ENCODE results near the gene ADRA2C. TPM values are rescaled to one million over a fixed set of nuclear protein-coding genes. Genes with fewer than 3 reads are reported as not detected.

Gene ADRA2C
- total and polyA plus RNA-seq, 2 experiments from 2014 or later, result 3.0 to 16.6 TPM

GRCh38 chr4:3775005-3775404, 8.8 kb downstream of the ADRA2C start:
- Histone ChIP-seq H3K79me2 (replicated peaks; ENCODE audit: insufficient read depth) (no peaks in the 10 kb centered on the region), H3K4me2 (no peak overlapping the region), H3K27me3 (ENCODE audit: insufficient read depth) (no peaks in the 10 kb centered on the region), H3K27ac (ENCODE audit: low read depth) (no peak overlapping the region), H2AFZ (no peak overlapping the region), H4K20me1 (replicated peaks; ENCODE audit: insufficient read depth) (no peaks in the 10 kb centered on the region), H3K4me3 (no peak overlapping the region), H3F3A (replicated peaks; ENCODE audit: low read depth) (0 out of 2 replicates have a peak, but pooled peaks cover 4% of the 10 kb centered on the region), H3K36me3 (ENCODE audit: insufficient read depth) (no peaks in the 10 kb centered on the region), H3K4me1 (ENCODE audit: insufficient read depth) (peaks cover 3% of the 10 kb centered on the region; the same call in 1 of the 2 replicates), H3K9me2 (ENCODE audit: insufficient read depth) (no peaks in the 10 kb centered on the region)
- ATAC-seq, result no peak
- Mint-ChIP-seq H3K36me3 (ENCODE audit: low read depth) (no peaks in the 10 kb centered on the region), H3K4me3 (no peak overlapping the region), H3K4me1 (peaks cover 17% of the 10 kb centered on the region), H3K27me3 (ENCODE audit: insufficient read depth, low read depth, poor library complexity) (peaks cover 15% of the 10 kb centered on the region), H3K27ac (no peak overlapping the region), H3K9me3 (no peaks in the 10 kb centered on the region; the same call in 2 of the 3 replicates)
- DNase-seq (ENCODE audit: low spot score), result no peak
- TF ChIP-seq EZH2 (IDR thresholded peaks at IDR 0.05; ENCODE audit: low read depth, unreplicated experiment) (no peak), ZNF114 (CRISPR knock-in tag; IDR thresholded peaks at IDR 0.05) (no peak), CTCF (conservative IDR thresholded peaks at IDR 0.05; ENCODE audit: low read depth in 2 of 2) (no peak), NANOG (IDR thresholded peaks at IDR 0.05; ENCODE audit: borderline replicate concordance) (no peak), ZNF331 (CRISPR knock-in tag; IDR thresholded peaks at IDR 0.05; ENCODE audit: low read depth) (no peak), STAT1 (IDR thresholded peaks at IDR 0.05; ENCODE audit: unreplicated experiment) (no peak), POLR2AphosphoS5 (IDR thresholded peaks at IDR 0.05; ENCODE audit: low read depth) (no peak), EZH2phosphoT487 (IDR thresholded peaks at IDR 0.05; ENCODE audit: unreplicated experiment) (no peak), ETS1 (IDR thresholded peaks at IDR 0.05) (no peak), CREB1 (CRISPR knock-in tag; IDR thresholded peaks at IDR 0.05; ENCODE audit: low read depth) (no peak), REST (IDR thresholded peaks at IDR 0.05; ENCODE audit: unreplicated experiment) (no peak), ZNF462 (CRISPR knock-in tag; IDR thresholded peaks at IDR 0.05) (no peak), JUNB (IDR thresholded peaks at IDR 0.05; ENCODE audit: unreplicated experiment) (no peak)

All from GM23338 (cell line).